ENCODE results near the gene SLC41A2.
"Not testable (repeated sequence)": the region's sequence is repeated elsewhere in the genome, so short reads cannot be mapped to it uniquely, and the experiment has no call there.

SLC41A2 gene

GRCh38 chr12:104953323-104953722, 4.8 kb downstream of the SLC41A2 start:
- Histone ChIP-seq H3K27me3 (ENCODE audit: control insufficient read depth in 5 of 5, insufficient read depth in 4 of 5, low read length in 5 of 5) (no peaks in the 10 kb centered on the region), H3K36me3 (ENCODE audit: control insufficient read depth in 5 of 5, insufficient read depth in 5 of 5, low read length in 5 of 5) (no peaks in the 10 kb centered on the region), H3K4me1 (ENCODE audit: control insufficient read depth in 5 of 5, insufficient read depth in 5 of 5, low read length in 5 of 5) (peaks cover 0 to 14% (median 6%) of the 10 kb centered on the region in 5 donors), H3K27ac (ENCODE audit: low read depth, low read length) (no peak overlapping the region), H3K4me3 (ENCODE audit: low read depth in 1 of 5, low read length in 5 of 5) (no peak overlapping the region), H3K9me3 (ENCODE audit: control insufficient read depth in 5 of 5, low read length in 5 of 5) (no peaks in the 10 kb centered on the region), H3K9ac (ENCODE audit: low read length in 5 of 5) (no peak overlapping the region)

- no peak overlapping the region for H3K9ac ChIP-seq (ENCODE audit: low read length in 5 of 5)
- no peaks in the 10 kb centered on the region for H3K9me3 ChIP-seq (ENCODE audit: control insufficient read depth in 5 of 5, low read length in 5 of 5)
- peaks cover 0 to 14% (median 6%) of the 10 kb centered on the region in 5 donors for H3K4me1 ChIP-seq (ENCODE audit: control insufficient read depth in 5 of 5, insufficient read depth in 5 of 5, low read length in 5 of 5)
- no peak overlapping the region for H3K4me3 ChIP-seq (ENCODE audit: low read depth in 1 of 5, low read length in 5 of 5)
- no peaks in the 10 kb centered on the region for H3K27me3 ChIP-seq (ENCODE audit: control insufficient read depth in 5 of 5, insufficient read depth in 4 of 5, low read length in 5 of 5)
- H3K36me3 ChIP-seq (ENCODE audit: control insufficient read depth in 5 of 5, insufficient read depth in 5 of 5, low read length in 5 of 5): no peaks in the 10 kb centered on the region
- H3K27ac ChIP-seq (ENCODE audit: low read depth, low read length): no peak overlapping the region
Measured at GRCh38 chr12:104952816-104953215, 5.3 kb downstream of the SLC41A2 start.

DNA sequence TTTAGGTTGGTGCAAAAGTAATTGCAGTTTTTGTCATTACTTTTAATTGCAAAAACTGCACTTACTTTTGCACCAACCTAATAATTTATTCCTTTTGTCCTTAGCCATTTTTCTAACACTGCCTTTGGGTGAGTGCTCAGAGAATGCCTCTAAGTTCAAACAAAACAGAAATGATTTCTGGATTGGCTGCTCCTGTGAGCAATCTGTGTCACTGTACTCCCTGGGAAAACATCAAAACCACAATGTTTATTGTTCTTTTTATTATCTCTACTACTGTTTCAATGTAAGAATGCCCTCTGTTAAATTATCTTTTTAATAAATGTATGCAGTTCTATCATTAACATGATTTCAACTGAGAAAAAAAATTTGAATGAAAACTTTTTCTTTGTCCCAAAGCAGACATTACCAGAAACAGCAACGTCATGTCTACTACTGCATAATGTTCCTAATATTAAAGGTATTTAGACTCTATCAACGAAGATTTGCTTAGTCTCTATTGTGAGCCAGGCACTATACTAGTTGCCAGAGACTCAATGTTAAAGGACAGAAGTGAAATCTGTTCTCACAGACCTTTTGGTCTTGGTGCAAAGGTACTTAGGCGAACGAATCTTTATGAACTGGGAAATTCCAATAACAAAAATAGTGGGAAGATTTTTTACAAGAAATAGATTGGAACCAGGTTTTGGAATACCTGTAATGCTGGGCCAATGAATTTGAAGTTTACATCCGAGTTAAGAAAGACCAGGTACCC, 6.2 kb downstream of the SLC41A2 start:
- H3K4me3 ChIP-seq (ENCODE audit: low read depth in 1 of 5, low read length in 5 of 5): no peak overlapping the region
- H3K9ac ChIP-seq (ENCODE audit: low read length in 5 of 5): no peak overlapping the region
- H3K36me3 ChIP-seq (ENCODE audit: control insufficient read depth in 5 of 5, insufficient read depth in 5 of 5, low read length in 5 of 5): no peaks in the 10 kb centered on the region
- H3K9me3 ChIP-seq (ENCODE audit: control insufficient read depth in 5 of 5, low read length in 5 of 5): no peaks in the 10 kb centered on the region
- no peaks in the 10 kb centered on the region for H3K27me3 ChIP-seq (ENCODE audit: control insufficient read depth in 5 of 5, insufficient read depth in 4 of 5, low read length in 5 of 5)
- peaks cover 0 to 12% (median 0%) of the 10 kb centered on the region in 5 donors for H3K4me1 ChIP-seq (ENCODE audit: control insufficient read depth in 5 of 5, insufficient read depth in 5 of 5, low read length in 5 of 5)
- no peak overlapping the region for H3K27ac ChIP-seq (ENCODE audit: low read depth, low read length)

- not testable (repeated sequence) for H3K4me3 ChIP-seq (ENCODE audit: low read depth in 1 of 5, low read length in 5 of 5); H3K27ac ChIP-seq (ENCODE audit: low read depth, low read length); H3K27me3 ChIP-seq (ENCODE audit: control insufficient read depth in 5 of 5, insufficient read depth in 4 of 5, low read length in 5 of 5); H3K9me3 ChIP-seq (ENCODE audit: control insufficient read depth in 5 of 5, low read length in 5 of 5); H3K9ac ChIP-seq (ENCODE audit: low read length in 5 of 5); H3K36me3 ChIP-seq (ENCODE audit: control insufficient read depth in 5 of 5, insufficient read depth in 5 of 5, low read length in 5 of 5)
- peaks cover 0 to 12% (median 0%) of the 10 kb centered on the region in 5 donors for H3K4me1 ChIP-seq (ENCODE audit: control insufficient read depth in 5 of 5, insufficient read depth in 5 of 5, low read length in 5 of 5)
Measured at GRCh38 chr12:104948716-104949115, 9.4 kb downstream of the SLC41A2 start.

- Histone ChIP-seq H3K4me3 (ENCODE audit: low read depth in 1 of 5, low read length in 5 of 5) (no peak overlapping the region), H3K27me3 (ENCODE audit: control insufficient read depth in 5 of 5, insufficient read depth in 4 of 5, low read length in 5 of 5) (no peaks in the 10 kb centered on the region), H3K9ac (ENCODE audit: low read length in 5 of 5) (no peak overlapping the region), H3K4me1 (ENCODE audit: control insufficient read depth in 5 of 5, insufficient read depth in 5 of 5, low read length in 5 of 5) (peaks cover 0 to 11% (median 3%) of the 10 kb centered on the region in 5 donors), H3K36me3 (ENCODE audit: control insufficient read depth in 5 of 5, insufficient read depth in 5 of 5, low read length in 5 of 5) (no peaks in the 10 kb centered on the region), H3K9me3 (ENCODE audit: control insufficient read depth in 5 of 5, low read length in 5 of 5) (peaks cover 0 to 4% (median 0%) of the 10 kb centered on the region in 5 donors), H3K27ac (ENCODE audit: low read depth, low read length) (no peak overlapping the region)
Measured at GRCh38 chr12:104944252-104944651, 13.8 kb downstream of the SLC41A2 start.

- not testable (repeated sequence) for H3K27ac ChIP-seq (ENCODE audit: low read depth, low read length); H3K36me3 ChIP-seq (ENCODE audit: control insufficient read depth in 5 of 5, insufficient read depth in 5 of 5, low read length in 5 of 5); H3K9me3 ChIP-seq (ENCODE audit: control insufficient read depth in 5 of 5, low read length in 5 of 5); H3K27me3 ChIP-seq (ENCODE audit: control insufficient read depth in 5 of 5, insufficient read depth in 4 of 5, low read length in 5 of 5); H3K9ac ChIP-seq (ENCODE audit: low read length in 5 of 5); H3K4me3 ChIP-seq (ENCODE audit: low read depth in 1 of 5, low read length in 5 of 5)
- H3K4me1 ChIP-seq (ENCODE audit: control insufficient read depth in 5 of 5, insufficient read depth in 5 of 5, low read length in 5 of 5): peaks cover 0 to 15% (median 9%) of the 10 kb centered on the region in 5 donors
Measured at GRCh38 chr12:104943401-104943800, 14.7 kb downstream of the SLC41A2 start.

DNA sequence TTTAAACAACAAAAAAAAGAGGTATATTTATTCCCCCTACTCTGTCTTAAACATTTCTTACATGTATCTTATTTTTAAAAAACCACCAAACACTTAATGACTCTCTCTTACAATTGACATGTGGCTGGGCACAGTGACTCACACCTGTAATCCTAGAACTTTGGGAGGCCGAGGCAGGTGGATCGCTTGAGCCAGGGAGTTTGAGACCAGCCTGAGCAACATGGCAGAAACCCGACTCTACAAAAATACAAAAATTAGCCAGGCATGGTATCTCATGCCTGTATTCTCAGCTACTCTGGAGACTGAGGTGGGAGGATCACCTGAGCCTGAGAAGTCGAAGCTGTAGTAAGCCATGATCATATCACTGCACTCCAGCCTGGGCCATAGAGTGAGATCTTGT, 16.0 kb downstream of the SLC41A2 start:
- Histone ChIP-seq H3K27me3 (ENCODE audit: control insufficient read depth in 5 of 5, insufficient read depth in 4 of 5, low read length in 5 of 5) (no peaks in the 10 kb centered on the region), H3K4me1 (ENCODE audit: control insufficient read depth in 5 of 5, insufficient read depth in 5 of 5, low read length in 5 of 5) (peaks cover 0 to 16% (median 11%) of the 10 kb centered on the region in 5 donors), H3K36me3 (ENCODE audit: control insufficient read depth in 5 of 5, insufficient read depth in 5 of 5, low read length in 5 of 5) (no peaks in the 10 kb centered on the region), H3K9me3 (ENCODE audit: control insufficient read depth in 5 of 5, low read length in 5 of 5) (peaks cover 0 to 4% (median 0%) of the 10 kb centered on the region in 5 donors), H3K4me3 (ENCODE audit: low read depth in 1 of 5, low read length in 5 of 5) (no peak overlapping the region), H3K27ac (ENCODE audit: low read depth, low read length) (no peak overlapping the region), H3K9ac (ENCODE audit: low read length in 5 of 5) (no peak overlapping the region)

DNA sequence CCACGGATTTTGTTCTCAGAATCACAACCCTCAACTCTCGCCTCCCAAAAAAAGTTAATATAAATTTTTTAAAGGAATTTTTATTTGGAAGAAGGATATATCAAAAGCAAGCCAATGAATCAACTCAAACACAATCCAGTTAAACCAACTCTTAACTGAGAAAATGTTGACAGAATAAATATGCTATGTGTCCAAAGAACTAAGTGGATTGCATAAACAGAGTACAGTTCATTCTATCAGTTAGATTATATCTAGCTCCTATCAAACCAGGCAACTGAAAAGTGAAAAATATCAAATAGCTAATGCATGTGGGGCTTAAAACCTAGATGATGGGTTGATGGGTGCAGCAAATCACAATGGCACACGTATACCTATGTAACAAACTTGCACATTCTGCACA, 16.6 kb downstream of the SLC41A2 start:
- H3K4me3 ChIP-seq (ENCODE audit: low read depth in 1 of 5, low read length in 5 of 5): no peak overlapping the region
- peaks cover 0 to 4% (median 0%) of the 10 kb centered on the region in 5 donors for H3K9me3 ChIP-seq (ENCODE audit: control insufficient read depth in 5 of 5, low read length in 5 of 5)
- H3K4me1 ChIP-seq (ENCODE audit: control insufficient read depth in 5 of 5, insufficient read depth in 5 of 5, low read length in 5 of 5): peaks cover 0 to 16% (median 11%) of the 10 kb centered on the region in 5 donors
- no peak overlapping the region for H3K27ac ChIP-seq (ENCODE audit: low read depth, low read length)
- H3K36me3 ChIP-seq (ENCODE audit: control insufficient read depth in 5 of 5, insufficient read depth in 5 of 5, low read length in 5 of 5): no peaks in the 10 kb centered on the region
- H3K9ac ChIP-seq (ENCODE audit: low read length in 5 of 5): no peak overlapping the region
- H3K27me3 ChIP-seq (ENCODE audit: control insufficient read depth in 5 of 5, insufficient read depth in 4 of 5, low read length in 5 of 5): no peaks in the 10 kb centered on the region

DNA sequence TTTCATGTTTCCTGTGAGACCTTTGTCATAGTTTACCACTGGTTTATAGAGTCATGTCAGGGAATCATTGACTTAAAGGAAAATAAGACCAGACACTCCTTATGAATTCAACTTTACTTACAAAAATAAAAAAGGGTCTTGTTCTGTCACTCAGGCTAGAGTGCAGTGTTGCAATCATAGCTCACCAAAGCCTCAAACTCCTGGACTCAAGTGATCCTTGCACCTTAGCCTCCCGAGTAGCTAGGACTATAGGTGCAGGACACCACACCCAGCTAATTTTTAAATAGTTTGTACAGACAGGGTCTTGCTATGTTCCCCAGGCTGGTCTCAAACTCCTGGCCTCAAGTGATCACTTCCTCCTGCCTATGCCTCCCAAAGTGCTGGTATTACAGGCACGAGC, 19.0 kb downstream of the SLC41A2 start:
- Histone ChIP-seq H3K4me1 (ENCODE audit: control insufficient read depth in 5 of 5, insufficient read depth in 5 of 5, low read length in 5 of 5) (peaks cover 0 to 16% (median 11%) of the 10 kb centered on the region in 5 donors), H3K4me3 (ENCODE audit: low read depth in 1 of 5, low read length in 5 of 5) (no peak overlapping the region), H3K9me3 (ENCODE audit: control insufficient read depth in 5 of 5, low read length in 5 of 5) (peaks cover 0 to 4% (median 0%) of the 10 kb centered on the region in 5 donors), H3K9ac (ENCODE audit: low read length in 5 of 5) (no peak overlapping the region), H3K36me3 (ENCODE audit: control insufficient read depth in 5 of 5, insufficient read depth in 5 of 5, low read length in 5 of 5) (no peaks in the 10 kb centered on the region), H3K27me3 (ENCODE audit: control insufficient read depth in 5 of 5, insufficient read depth in 4 of 5, low read length in 5 of 5) (no peaks in the 10 kb centered on the region), H3K27ac (ENCODE audit: low read depth, low read length) (no peak overlapping the region)

DNA sequence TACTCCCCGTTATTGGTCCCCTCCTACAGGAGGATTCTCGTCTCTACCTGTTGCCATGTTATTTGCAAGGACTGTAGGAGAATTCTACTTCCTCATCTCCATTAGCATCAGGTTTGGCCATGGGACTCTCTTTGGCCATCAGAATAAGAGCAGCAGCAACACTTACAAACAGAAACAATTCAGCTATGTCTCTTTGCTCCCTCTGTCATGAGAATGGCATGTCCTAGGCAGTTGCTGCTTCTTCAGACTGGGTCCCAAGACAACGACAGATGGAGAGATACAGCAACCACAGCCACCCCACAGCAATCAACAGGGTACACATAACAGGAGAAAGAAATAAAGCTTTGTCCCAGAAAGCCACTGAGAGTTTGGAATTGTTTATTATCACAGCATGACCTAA, 19.7 kb downstream of the SLC41A2 start:
- H3K36me3 ChIP-seq (ENCODE audit: control insufficient read depth in 5 of 5, insufficient read depth in 5 of 5, low read length in 5 of 5): no peaks in the 10 kb centered on the region
- peak overlapping the region; percentile 28 for H3K27ac ChIP-seq (ENCODE audit: low read depth, low read length)

More for the DNA sequence above, 19.7 kb downstream of the SLC41A2 start:
- H3K4me3 ChIP-seq (ENCODE audit: low read depth in 1 of 5, low read length in 5 of 5): no peak overlapping the region
- peaks cover 0 to 16% (median 11%) of the 10 kb centered on the region in 5 donors for H3K4me1 ChIP-seq (ENCODE audit: control insufficient read depth in 5 of 5, insufficient read depth in 5 of 5, low read length in 5 of 5)
- no peaks in the 10 kb centered on the region for H3K27me3 ChIP-seq (ENCODE audit: control insufficient read depth in 5 of 5, insufficient read depth in 4 of 5, low read length in 5 of 5)
- peaks cover 0 to 2% (median 0%) of the 10 kb centered on the region in 5 donors for H3K9me3 ChIP-seq (ENCODE audit: control insufficient read depth in 5 of 5, low read length in 5 of 5)
- H3K9ac ChIP-seq (ENCODE audit: low read length in 5 of 5): no peak overlapping the region

Data from subcutaneous abdominal adipose tissue (tissue), 5 donors.